NB4 (cell line): ENCODE measurements around the gene CRYGC.

Experiments
- MYC ChIP-seq: IDR thresholded peaks from 2 replicates; pipeline ENCODE4 v1.6.1; 2011; ENCODE audit warnings: low read depth, low read length
- POLR2A ChIP-seq: IDR thresholded peaks from 2 replicates; pipeline ENCODE4 v1.6.1; 2011; ENCODE audit warnings: mild to moderate bottlenecking; ENCODE audit not compliant: insufficient read length; ENCODE audit errors: extremely low read depth
- TF ChIP-seq, protein P1 (sequence below): IDR thresholded peaks from one replicate; pipeline ENCODE4 v1.5.1; 2012; ENCODE audit warnings: low read depth, low read length
- TF ChIP-seq, protein P2 (sequence below): IDR thresholded peaks from 2 replicates; pipeline ENCODE4 v1.6.1; 2011; ENCODE audit warnings: low read depth, low read length

- no peak for TF ChIP-seq POLR2A
- TF ChIP-seq, protein P1, sequence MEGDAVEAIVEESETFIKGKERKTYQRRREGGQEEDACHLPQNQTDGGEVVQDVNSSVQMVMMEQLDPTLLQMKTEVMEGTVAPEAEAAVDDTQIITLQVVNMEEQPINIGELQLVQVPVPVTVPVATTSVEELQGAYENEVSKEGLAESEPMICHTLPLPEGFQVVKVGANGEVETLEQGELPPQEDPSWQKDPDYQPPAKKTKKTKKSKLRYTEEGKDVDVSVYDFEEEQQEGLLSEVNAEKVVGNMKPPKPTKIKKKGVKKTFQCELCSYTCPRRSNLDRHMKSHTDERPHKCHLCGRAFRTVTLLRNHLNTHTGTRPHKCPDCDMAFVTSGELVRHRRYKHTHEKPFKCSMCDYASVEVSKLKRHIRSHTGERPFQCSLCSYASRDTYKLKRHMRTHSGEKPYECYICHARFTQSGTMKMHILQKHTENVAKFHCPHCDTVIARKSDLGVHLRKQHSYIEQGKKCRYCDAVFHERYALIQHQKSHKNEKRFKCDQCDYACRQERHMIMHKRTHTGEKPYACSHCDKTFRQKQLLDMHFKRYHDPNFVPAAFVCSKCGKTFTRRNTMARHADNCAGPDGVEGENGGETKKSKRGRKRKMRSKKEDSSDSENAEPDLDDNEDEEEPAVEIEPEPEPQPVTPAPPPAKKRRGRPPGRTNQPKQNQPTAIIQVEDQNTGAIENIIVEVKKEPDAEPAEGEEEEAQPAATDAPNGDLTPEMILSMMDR: no peak
- TF ChIP-seq MYC: no peak
- TF ChIP-seq, protein P2, sequence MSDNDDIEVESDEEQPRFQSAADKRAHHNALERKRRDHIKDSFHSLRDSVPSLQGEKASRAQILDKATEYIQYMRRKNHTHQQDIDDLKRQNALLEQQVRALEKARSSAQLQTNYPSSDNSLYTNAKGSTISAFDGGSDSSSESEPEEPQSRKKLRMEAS: no peak
These were observed 7.4 kb downstream of the CRYGC start for GRCh38 chr2:208122248-208122647.
